RPMI8226 (cell line): ENCODE results near the gene STK4.

Source experiments
- DNase-seq: peaks from one replicate; pipeline ENCODE4 v3.0.0-alpha.2; 2015

Gene STK4

GRCh38 chr20:45091366-45091765 lies 125.1 kb downstream of the STK4 start:
- no peak for DNase-seq

DNA sequence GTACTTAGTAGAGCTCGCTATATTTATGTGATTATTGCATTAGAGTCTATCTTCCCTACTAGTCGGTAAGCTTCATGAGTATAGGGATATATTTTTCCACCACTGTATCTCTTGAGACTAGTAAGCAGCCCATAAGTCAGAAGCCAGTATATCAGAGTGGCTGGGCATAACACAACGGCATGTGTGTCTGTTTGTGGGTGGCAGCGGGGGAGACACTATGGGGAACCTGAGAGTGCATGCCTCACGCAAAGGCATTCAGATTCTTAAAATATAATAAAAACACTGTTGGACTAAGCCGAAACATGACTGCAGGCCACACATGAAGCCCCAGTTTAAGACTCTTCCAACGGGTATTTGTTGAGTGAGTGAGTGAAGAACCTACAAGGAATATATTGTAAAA lies 126.6 kb downstream of the STK4 start:
- no peak for DNase-seq

GRCh38 chr20:45094201-45094600 lies 127.9 kb downstream of the STK4 start:
- DNase-seq, result no peak

GRCh38 chr20:45094864-45095574 lies 128.7 kb downstream of the STK4 start:
- DNase-seq, result no peak

DNA sequence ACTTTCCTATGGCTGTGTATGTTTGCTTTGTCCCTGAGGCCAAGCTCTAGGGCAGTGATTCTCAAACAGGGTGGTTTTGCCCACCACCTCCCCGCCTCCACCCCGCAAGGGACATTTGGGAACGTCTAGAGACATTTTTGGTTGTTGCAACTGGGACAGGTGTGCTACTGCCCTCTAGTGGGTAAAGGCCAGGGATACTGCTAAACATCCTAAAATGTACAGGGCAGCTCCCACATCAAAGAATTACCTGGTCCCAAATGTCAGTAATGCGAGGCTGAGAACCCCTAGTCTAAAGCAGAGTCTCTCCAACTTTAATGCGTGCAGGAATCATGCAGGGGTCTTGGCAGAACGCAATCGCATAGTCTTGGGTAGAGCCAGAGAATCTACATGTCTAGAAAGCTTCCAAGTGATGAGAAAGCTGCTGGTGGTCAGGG lies 129.5 kb downstream of the STK4 start:
- peak; percentile 67 for DNase-seq

GRCh38 chr20:45096781-45097180 lies 130.5 kb downstream of the STK4 start:
- DNase-seq, result no peak

GRCh38 chr20:45097485-45098102 lies 131.3 kb downstream of the STK4 start:
- DNase-seq, result no peak

DNA sequence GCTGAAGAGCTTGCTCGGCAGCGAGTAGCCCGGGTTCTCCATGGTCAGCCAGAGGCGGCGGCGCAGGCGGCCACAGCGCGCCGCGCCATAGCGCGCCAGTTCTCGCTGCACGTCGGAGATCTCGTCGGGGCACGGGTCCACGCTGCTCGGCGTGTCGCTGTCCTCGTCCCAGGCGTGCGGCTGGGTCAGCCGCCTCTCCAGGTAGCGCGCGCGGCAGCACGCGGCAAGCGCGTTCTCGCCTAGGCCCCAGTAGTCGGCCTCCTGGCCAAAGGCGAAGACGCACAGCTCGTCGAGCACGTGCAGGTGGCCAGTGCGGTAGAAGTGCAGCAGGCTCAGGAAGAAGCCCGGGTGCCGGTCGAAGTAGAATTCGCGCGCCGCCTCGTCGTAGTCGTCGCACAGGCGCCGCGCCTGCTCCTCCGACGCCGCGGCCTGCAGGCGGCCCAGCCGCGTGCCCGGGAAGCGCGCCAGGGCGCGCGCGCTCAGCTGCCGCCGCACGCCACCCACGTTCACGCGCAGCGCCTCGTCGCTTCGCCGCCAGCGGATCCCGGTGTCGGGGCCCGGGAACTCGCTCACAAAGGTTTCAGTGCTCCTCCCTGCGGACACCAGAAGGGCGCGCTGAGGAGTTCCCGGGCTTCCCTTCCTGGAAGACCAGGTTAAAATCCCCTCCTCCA lies 131.9 kb downstream of the STK4 start:
- no peak for DNase-seq

- DNase-seq, result peak; percentile 16
Measured at GRCh38 chr20:45100563-45101245, 134.4 kb downstream of the STK4 start, which contains the start of gene KCNS1. Gene KCNS1, minus strand, starts transcription at chr20:45101127. Its CDS starts 1,891 bp downstream, at chr20:45099236.

DNA sequence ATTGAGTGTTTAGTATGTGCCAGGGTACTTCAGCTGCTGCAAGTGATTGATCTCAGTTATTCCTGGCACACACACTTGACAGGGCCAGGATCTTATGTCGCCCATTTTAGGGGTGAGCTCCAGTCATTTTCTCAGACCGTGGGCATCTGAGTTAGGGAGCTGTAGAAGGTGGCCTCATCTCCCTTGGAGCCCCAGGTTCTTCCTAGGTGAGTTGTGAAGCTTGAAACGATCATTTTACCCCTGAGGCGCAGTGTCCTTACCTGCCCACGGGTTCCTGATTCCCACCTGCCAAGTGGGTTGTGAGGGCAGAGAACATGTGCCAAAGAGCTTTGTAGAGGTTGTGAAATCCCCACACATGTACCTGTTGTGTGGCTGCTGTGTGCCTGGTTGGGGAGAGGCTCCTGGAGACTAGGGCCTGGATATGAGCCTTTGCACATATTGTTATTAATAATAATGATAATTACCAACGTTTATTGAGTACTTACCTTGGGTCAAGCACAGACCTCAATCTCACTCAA lies 135.1 kb downstream of the STK4 start:
- no peak for DNase-seq

DNA sequence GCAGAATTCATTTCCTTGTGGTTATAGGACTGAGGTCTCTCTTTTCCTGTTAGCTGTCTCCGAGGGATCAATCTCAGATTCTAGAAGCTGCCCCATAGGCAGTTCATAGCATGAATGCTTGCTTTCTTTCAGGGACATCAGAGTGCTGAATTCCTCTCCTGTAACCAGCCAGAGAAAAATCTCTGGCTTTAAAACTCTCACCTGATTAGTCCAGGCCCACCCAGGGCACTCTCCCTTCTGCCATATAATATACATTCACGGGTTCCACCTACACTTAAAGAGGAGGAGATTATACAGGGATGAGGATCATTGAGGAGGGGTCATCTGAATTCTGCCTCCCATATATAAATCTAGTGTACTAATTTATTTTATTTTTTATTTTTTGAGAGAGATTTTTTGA lies 136.8 kb downstream of the STK4 start:
- no peak for DNase-seq

- DNase-seq, result no peak
Measured at GRCh38 chr20:45104786-45105185, 138.5 kb downstream of the STK4 start.

GRCh38 chr20:45105317-45105716 lies 139.0 kb downstream of the STK4 start:
- no peak for DNase-seq

- DNase-seq, result no peak
Measured at GRCh38 chr20:45109634-45110033, 143.3 kb downstream of the STK4 start.

DNA sequence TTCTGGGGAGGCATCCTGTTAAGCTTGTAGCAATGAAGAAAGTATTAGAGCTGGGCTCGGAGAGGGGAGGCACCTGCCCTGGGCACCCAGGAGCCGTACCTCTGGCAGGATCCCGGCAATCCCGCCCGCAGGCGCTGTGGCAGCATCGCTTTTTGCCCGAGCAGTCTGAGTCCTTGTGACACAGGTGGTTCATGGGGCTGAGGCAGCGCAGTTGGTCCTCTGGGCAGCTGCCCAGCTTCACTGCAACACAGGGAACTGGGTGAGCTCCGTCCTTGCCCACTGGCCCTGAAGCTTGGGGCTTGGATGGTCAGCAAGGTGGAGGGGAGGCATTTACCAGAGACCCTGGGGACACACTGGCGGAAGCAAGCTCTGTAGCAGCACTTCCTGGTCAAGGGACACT lies 144.0 kb downstream of the STK4 start:
- DNase-seq, result no peak

DNA sequence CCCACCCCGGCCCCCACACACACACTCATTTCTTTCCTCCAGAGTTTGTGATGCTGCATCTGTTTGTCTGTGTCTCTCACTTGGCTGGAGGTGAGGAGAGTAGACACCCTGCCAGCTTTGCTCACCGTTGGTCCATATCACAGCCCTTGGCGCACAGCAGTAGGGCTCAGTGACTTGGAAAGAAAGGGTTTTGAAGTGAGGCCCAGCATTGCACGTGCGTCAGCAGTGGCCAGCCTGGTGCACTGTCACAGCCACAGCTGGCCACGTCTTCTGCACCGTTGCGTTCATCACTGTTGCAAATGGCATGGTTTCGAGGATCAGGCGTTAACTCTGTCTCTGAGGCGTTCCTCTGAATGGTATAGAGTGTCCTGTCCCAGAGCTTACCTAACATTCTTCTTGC lies 145.0 kb downstream of the STK4 start:
- no peak for DNase-seq

- DNase-seq, result peak; percentile 26
Measured at GRCh38 chr20:45111799-45112471, 145.6 kb downstream of the STK4 start.

- no peak for DNase-seq
Measured at GRCh38 chr20:45112754-45113153, 146.4 kb downstream of the STK4 start.

DNA sequence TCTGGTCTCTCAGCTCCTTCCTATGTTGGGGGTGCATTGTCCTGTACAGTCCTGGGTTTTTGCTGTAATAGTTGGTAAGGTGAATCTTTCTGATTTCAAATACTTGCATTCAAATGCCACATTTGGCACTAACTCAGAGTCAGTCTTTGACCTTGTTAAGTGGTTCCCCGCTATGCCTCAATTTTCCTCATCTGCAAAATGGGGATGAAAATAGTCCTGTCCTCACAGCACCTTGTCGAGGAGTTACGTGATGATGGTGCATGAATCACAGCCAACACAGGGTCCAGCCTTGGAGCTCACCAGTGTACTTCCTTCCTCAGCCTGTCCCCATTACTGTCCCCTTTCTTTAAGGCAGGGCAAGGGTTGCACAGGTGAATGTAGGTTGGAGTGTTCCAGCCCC lies 147.6 kb downstream of the STK4 start:
- DNase-seq, result no peak

DNA sequence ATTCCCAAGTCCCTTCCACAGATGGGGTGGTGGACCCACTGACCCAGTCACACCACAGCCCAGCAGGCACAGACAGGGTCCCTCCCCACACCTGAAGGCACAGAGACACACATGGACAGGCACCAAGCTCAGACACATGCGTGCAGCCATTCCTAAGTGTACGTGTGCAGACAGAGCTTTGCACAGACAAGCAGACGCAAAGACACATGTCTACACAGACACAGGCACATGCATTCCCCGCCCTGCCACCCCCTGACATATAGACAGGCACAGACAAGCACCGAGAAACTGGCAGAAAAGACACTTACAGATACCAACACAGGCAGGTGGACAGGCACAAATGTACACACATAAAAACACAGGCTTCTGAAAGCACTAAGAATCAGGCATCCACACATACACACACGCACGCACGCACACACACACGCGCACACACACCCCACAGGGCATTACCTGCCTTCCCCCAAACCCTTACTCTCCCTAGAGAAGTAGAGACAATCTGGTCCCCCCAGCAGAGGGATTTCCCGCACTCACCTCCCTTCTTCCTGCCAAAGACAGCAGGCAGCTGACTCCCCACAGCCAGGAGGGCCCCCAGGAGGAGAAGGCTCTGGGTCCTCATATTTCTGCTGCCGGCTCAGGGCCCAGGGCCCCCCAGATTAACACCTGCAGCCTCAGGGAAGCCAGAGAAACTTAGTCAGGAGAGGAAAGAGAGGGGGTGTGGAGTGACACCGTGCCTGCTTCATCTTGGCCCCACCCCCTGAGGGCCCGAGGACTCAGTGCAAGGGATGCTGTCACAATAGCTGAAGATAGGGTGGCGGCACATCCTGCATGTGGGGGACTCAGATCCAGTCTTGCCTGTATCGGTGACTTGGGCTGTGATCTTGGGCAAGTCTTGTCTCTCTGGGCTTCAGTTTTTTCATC lies 148.4 kb downstream of the STK4 start, which contains the start of gene WFDC5:
WFDC5 (minus strand) TSS at position 710 of the 921 bp plus-strand sequence; CDS start at position 619, 91 bp downstream.
- DNase-seq, result no peak

GRCh38 chr20:45115386-45115774 lies 149.1 kb downstream of the STK4 start:
- DNase-seq, result no peak
